Hematopoietic multipotent progenitor cell treated with erythropoietin and hydrocortisone succinate and interleukin-3 and kit ligand, for 17 days (in vitro differentiated cells): ENCODE data around the gene PDCL3.
A peak's percentile ranks its signal among the peaks of the same experiment; 100 is the strongest.

ENCODE experiments used
- DNase-seq: peaks from one replicate; pipeline ENCODE4 v3.0.0-alpha.2; 2015; ENCODE audit warnings: low spot score

The PDCL3 gene

GRCh38 chr2:100562613-100563406 is at the start of gene PDCL3:
PDCL3 (plus strand) TSS chr2:100562993; CDS start chr2:100563068, 75 bp downstream.
- peak; percentile 90 for DNase-seq

- peak; percentile 12 for DNase-seq
Observed at GRCh38 chr2:100513650-100514049, 49.1 kb upstream of the PDCL3 start.

DNA sequence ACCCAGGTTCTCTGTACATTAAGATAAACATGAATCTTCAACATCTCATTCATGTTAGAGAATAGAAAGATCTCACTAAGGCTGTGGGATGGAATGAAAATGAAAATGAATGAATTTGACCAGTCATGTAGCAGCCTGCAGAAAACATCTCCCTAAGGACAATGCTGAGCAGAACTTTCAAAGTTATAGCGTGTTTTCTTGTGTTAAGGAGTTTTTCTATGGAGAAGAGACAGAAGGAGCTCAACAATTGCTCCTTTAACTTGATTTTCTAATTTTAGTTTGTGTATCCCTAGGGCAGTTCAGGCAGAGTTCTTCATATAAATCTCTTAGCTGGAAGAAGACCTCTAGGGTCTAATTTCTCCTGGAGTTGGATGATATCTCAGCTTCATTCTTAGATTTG is 45.2 kb upstream of the PDCL3 start:
- DNase-seq = no peak

GRCh38 chr2:100518801-100519200 is 44.0 kb upstream of the PDCL3 start:
- DNase-seq = no peak

GRCh38 chr2:100520224-100520623 is 42.6 kb upstream of the PDCL3 start:
- DNase-seq = no peak

GRCh38 chr2:100522430-100522829 is 40.4 kb upstream of the PDCL3 start:
- no peak for DNase-seq

DNA sequence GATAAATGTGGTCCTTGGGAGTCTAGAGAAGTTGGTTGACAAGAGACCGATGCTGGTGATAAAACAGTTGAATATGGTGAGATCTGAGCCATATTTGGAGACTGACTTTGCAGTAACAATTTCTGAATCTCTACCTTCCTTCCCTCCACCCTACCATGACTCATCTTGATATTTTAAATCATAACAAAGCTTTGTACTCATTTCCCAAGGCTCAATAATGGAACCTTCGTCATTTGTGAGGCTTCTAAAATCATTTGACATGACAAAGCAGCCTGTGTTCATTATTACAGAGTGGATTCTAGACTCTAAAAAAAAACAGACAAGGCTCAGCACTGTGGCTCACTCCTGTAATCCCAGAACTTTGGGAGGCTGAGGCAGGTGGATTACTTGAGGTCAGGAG is 38.5 kb upstream of the PDCL3 start:
- no peak for DNase-seq

DNA sequence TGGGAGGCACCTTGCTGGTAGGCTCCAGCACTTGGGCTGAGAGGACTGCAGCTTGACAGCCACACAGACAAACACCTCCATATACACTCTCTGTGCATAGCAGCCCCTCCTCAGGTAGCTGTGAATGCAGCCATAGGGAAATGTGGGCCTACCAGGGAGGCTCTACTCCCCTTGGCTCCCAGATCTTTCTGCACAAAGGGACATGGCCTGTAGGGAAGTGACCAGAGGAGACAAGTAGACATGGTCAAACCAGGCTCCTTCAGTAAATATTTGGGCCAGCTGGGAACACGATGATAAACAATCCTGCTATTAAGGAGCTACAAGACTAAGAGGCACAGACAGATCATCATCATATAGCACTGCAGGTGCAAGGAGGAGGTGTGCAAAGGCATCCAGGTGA is 35.9 kb upstream of the PDCL3 start:
- DNase-seq = no peak

- no peak for DNase-seq
Observed at GRCh38 chr2:100527440-100528015, 35.3 kb upstream of the PDCL3 start.

GRCh38 chr2:100529176-100529575 is 33.6 kb upstream of the PDCL3 start:
- DNase-seq = no peak

DNA sequence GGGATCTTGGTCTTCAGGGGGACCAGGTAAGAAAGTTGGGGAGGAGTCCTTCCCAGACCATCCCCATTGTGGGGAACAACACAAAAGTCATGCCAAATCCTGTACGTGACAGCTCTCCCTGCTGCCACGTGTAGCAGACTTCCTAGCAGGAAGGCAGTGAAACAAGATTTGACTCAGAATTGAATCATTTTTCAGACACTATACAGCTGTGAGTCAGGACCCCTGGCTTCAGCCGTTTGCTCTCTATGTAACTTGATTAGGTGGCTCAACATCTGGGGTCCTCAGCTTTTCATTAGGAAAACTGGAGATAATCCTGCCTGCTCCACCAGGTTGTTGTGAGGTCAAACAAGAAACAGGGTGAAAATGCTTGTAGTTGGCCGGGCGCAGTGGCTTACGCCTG is 32.9 kb upstream of the PDCL3 start:
- DNase-seq = no peak

- no peak for DNase-seq
Observed at GRCh38 chr2:100535855-100536254, 26.9 kb upstream of the PDCL3 start.

DNA sequence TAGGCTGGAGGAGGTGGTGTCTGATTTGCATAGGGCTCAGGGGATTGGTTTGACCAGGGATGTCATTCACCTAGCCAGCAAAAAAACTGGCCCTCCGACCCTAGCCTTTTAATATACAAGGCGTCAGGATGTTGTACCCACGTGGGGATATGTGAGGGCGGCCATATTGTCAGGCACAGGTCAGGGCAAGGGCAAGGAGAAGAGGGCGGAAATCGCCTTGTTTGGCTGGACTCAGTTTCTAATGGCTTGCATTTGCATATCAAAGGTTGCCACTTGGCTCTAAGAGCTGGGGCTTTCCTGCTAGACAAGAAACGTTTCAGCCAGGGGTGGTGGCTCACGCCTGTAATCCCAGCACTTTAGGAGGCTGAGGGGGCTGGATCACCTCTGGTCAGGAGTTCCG is 24.9 kb upstream of the PDCL3 start:
- no peak for DNase-seq

DNA sequence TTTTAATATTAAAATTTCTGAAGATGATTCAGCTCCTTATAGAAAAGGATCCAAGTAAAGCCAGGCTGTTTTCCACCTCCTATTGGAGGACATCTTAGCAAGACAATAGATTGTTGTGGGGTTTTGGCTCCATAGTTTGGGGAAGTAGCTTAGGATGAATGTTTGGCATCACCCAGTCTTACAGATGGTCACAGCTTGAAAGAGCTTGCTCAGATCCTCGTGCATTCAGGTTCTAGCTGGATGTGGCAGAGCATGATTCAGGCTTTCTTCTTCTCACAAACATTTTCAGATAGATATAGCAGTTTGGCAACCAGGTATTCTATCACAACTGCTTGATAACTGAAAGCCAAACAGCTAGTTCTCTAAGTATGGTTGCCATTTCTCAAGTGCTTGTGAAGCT is 23.6 kb upstream of the PDCL3 start:
- no peak for DNase-seq

DNA sequence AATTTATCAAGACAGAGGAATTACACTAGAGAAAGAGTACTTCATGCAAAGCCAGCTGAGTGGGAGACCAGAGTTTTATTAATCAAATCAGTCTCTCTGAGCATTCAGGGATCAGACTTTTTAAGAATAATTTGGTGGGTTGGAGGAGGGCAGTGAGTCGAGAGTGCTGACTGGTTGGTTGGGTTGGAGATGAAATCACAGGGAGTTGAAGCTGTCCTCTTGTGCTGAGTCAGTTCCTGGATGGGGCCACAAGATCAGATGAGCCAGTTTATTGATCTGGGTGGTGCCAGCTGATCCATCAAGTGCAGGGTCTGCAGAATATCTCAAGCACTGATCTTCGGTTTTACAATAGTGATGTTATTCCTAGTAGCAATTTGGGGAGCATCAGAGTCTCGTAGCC is 21.4 kb upstream of the PDCL3 start:
- no peak for DNase-seq

GRCh38 chr2:100542418-100542817 is 20.4 kb upstream of the PDCL3 start:
- DNase-seq = no peak

DNA sequence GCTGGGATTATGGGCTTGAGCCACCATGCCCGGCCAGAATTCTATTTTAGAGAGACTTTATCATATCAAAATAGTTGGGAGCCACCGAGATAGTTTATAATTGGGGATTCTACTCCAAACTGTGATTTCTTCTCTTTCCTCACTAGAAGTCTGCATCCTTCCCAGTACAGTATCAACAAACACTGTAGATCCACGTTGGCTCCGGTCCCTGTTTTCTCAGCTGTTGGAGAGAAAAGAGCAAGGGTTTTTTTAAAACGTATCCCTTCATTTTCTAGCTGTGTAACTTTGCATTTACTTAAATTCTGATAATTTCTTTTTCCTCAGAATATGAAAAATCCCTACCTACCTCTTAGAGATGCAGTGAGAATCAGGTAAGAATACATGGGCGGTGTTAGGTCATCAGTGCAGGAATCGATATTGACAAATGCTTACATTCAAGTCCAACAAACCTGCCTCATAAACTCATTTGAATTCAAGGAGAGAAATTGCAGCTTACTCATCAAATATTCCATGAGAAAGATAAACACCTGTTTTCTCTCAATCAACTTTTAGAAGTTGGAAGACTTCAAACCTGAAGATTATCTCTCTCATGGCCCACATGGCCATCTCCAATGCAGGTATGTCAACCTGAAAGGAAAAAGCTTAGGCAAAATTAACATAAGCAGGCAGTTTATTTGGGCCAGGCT is 17.7 kb upstream of the PDCL3 start:
- DNase-seq = no peak

DNA sequence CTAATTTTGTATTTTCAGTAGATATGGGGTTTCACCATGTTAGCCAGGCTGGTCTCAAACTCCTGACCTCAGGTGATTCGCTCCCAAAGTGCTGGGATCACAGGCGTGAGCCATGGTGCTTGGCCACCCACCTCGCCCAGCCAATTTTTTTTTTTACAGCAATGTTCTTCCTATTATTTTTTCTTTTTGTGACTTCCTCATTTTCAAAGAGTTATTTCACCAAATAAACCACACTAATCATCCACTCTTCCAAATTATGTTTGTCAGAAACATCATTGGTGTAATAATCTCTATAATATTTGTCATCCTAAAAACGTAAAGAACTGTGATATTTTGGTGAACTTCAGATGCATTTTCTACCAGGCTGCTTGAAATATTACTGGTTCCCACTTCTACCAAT is 16.3 kb upstream of the PDCL3 start:
- no peak for DNase-seq

DNA sequence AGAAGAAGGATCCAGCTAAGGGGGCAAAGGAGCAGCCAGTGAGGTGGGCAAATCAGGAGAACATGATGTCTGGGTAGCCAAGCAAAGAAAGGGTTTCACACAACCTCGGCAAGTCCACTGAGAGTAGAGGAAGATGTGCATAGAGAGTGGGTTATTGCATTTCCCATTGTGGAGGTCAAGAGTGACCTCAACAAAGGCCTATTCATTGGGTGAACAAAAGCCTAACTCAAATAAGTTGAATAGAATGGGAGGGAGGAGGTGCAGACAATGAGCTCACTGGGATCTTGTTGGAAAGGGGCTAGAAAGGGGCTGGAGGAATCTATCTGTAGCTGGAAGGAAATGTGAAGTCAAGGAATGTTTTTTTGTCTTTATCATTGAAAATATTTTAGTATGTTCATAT is 14.0 kb upstream of the PDCL3 start:
- DNase-seq = no peak

GRCh38 chr2:100551303-100551702 is 11.5 kb upstream of the PDCL3 start:
- DNase-seq = no peak

GRCh38 chr2:100554798-100555407 is 7.9 kb upstream of the PDCL3 start:
- DNase-seq = no peak

- DNase-seq = no peak
Observed at GRCh38 chr2:100556746-100557145, 6.0 kb upstream of the PDCL3 start.
